Suprapubic skin (tissue), 3 donors: ENCODE measurements around the gene STPG3.

Source experiments
- CTCF ChIP-seq, 2 donors: fragments of 200-600 bp in 1 of 2; fragments of 450-650 bp in 1 of 2; sonication (generic) in 1 of 2; IDR thresholded peaks; one replicate each; pipeline ENCODE4 v1.5.1; 2016 to 2019; ENCODE audit warnings: antibody characterized with exemption in 2 of 2, mild to moderate bottlenecking in 1 of 2, moderate library complexity in 1 of 2
- POLR2A ChIP-seq, 2 donors: fragments of 450-650 bp; IDR thresholded peaks; one replicate each; pipeline ENCODE4 v1.6.1; 2017; ENCODE audit warnings: antibody characterized with exemption in 2 of 2, mild to moderate bottlenecking in 2 of 2, moderate library complexity in 2 of 2

- TF ChIP-seq CTCF (IDR thresholded peaks at IDR 0.05) (peak; percentile 41 to 47), POLR2A (IDR thresholded peaks at IDR 0.05) (no peak)
Observed at GRCh38 chr9:137286975-137287383, 35.9 kb downstream of the STPG3 start.
